Left renal pelvis (tissue), 4 donors: ENCODE results near the gene EBP. TPM values are rescaled to one million over a fixed set of nuclear protein-coding genes. Genes with fewer than 3 reads are reported as not detected.
"Not testable (repeated sequence)": the region's sequence is repeated elsewhere in the genome, so short reads cannot be mapped to it uniquely, and the experiment has no call there.

ENCODE experiments used
- DNase-seq, 4 donors: peaks; one replicate each; pipeline ENCODE4 v3.0.0-alpha.2; 2013; ENCODE audit warnings: low read depth in 4 of 4, low spot score in 3 of 4
- polyA plus RNA-seq, 4 donors: library from polyadenylated mRNA; unstranded; fragments of 120-200 nt; gene quantifications; one replicate each; pipeline ENCODE4 v1.2.1, GENCODE V29; 2013; ENCODE audit not compliant: insufficient read length in 4 of 4

EBP gene
- polyA plus RNA-seq, 4 donors = 33.8 to 76.9 (median 69.0) TPM

- no peak for DNase-seq
These were observed 29.2 kb upstream of the EBP start for GRCh38 chrX:48492293-48492910.

- no peak for DNase-seq
These were observed 27.7 kb upstream of the EBP start for GRCh38 chrX:48493890-48494364.

DNA sequence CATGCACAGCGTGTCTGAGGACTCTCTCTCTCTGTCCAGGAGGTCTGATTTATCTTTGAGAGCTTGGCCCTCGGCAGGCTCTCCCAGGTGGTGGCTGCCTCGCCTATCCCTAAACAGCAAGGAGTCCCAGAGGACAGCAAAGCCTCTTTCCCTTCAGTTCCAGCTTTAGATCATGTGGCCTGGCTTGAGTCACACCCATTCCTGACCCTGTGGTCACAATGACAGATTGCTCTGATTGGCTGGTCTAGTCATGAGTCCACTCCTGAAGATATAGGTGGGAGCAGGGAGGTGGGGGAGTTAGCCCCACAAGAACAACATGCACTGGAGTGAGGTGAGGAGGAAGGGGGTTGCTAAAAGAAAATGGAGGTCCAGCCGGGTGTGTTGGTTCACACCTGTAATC, 24.9 kb upstream of the EBP start:
- DNase-seq = no peak

- no peak for DNase-seq
These were observed 23.7 kb upstream of the EBP start for GRCh38 chrX:48497871-48498270.

- no peak for DNase-seq
These were observed 23.2 kb upstream of the EBP start for GRCh38 chrX:48498374-48498809.

GRCh38 chrX:48504261-48504660, 17.3 kb upstream of the EBP start:
- no peak for DNase-seq

GRCh38 chrX:48505481-48505880, 16.1 kb upstream of the EBP start:
- DNase-seq = no peak

GRCh38 chrX:48507246-48507645, 14.4 kb upstream of the EBP start:
- no peak for DNase-seq

DNA sequence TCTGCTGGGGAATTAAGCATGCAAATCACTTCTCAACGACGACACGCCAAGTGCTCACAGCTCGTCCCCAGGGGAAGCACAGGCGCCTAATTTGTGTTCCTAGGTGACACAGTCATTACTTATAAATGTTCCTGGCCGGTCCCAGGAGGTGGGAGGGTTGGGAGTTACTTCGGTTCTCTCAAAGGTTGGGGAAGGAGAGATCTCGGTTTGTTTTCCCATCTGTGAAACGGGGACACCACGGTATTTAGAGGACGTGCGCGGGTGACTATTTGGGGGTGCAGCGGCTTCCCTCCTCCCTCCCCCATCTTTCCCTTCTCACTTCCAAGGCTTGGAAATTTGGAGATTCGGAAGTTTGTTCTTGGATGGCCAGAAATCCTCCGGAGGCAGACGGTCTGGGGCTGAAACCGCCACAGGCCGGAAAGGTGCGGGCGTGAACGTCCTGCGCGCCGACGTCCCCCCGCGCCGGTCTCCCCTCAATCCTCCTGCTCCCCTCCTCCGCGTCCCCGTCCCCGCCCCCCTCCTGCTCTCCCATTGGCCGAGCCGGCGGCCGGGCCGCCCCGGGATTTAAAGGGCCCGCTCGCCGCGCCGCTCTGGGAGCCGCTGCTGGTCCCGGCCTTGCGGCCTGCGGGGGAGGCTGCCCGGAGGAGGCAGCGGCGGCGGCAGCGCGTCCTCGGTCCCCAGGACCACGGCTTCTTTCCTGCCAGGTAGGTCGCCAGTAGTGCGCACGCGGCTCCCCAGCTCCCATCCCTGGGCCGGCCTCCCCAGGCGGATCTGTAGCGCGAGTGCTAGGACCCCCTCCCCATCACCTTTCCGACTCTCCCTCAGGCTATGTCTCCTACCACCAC, 13.0 kb upstream of the EBP start, which contains the start of gene PORCN:
Gene PORCN, plus strand, starts transcription at position 593 of the 845 bp plus-strand sequence. CDS start 829 bp downstream, outside the sequence.
- DNase-seq = no peak

DNA sequence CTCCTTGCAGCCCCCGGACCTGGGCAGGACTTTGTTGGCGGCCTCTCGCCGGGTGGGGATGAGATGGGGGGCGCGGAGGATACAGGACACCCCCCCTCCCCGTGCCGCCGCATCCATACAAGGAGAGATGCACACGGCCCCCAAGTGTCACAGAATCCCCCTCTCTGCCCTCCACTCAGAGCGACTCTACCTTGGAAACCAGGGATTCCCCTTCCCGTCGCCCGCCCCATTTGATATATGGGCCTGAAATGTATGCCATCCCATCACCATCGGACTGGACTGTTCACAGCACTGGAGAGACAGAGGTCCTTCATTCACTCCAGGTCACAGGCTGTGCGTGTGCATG, 12.4 kb upstream of the EBP start:
- no peak for DNase-seq

DNA sequence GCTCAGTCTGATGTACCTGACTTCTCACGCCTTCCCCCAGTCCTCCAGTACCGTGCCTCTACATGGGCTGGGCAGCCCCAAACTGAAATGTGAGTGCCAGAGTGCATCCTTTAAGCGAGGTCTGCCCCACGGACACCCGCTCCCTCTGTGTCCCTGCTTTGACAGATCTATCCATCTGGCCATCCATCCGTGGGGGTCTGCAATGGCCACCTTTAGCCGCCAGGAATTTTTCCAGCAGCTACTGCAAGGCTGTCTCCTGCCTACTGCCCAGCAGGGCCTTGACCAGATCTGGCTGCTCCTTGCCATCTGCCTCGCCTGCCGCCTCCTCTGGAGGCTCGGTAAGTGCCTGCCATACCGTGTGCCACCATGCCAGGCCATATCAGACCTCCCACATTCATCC, 12.0 kb upstream of the EBP start:
- DNase-seq = no peak

GRCh38 chrX:48511560-48511959, 10.0 kb upstream of the EBP start:
- DNase-seq = no peak

DNA sequence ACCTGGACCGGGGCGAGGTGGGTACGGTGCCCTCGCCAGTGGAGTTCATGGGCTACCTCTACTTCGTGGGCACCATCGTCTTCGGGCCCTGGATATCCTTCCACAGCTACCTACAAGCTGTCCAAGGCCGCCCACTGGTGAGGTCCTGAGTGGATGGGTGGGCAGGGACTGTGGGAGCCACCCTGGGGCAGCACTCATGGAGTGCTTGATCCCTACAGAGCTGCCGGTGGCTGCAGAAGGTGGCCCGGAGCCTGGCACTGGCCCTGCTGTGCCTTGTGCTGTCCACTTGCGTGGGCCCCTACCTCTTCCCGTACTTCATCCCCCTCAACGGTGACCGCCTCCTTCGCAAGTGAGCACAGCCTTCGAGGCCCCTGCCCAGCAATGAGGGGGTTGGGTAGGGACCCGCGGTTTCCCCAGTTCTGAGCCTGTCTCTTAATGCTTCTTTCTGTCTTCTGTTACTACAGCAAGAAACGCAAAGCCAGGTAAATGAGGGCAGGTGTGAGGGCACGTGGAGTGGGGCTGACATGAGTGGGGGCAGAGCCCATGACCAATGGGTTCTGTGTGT, 9.2 kb upstream of the EBP start:
- no peak for DNase-seq

DNA sequence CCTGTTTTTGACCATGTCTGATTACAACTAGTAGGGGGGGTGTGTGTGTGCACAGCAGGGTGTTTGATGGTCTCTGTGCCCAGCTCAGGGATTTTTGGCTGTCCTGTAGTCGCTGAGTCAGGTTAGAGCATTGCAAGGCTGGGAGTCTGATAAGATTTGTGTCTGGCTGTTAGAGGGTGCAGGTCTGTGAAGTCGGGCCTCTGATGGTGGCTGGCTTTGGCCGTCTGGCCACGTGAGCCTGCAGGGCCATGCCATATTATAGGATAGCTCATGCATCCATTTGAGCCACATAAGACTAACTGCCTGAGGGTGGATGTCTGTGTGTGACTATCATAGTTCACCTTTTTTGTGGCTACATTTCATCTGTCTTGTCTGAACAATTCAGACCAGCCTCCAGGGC, 7.9 kb upstream of the EBP start:
- no peak for DNase-seq

DNA sequence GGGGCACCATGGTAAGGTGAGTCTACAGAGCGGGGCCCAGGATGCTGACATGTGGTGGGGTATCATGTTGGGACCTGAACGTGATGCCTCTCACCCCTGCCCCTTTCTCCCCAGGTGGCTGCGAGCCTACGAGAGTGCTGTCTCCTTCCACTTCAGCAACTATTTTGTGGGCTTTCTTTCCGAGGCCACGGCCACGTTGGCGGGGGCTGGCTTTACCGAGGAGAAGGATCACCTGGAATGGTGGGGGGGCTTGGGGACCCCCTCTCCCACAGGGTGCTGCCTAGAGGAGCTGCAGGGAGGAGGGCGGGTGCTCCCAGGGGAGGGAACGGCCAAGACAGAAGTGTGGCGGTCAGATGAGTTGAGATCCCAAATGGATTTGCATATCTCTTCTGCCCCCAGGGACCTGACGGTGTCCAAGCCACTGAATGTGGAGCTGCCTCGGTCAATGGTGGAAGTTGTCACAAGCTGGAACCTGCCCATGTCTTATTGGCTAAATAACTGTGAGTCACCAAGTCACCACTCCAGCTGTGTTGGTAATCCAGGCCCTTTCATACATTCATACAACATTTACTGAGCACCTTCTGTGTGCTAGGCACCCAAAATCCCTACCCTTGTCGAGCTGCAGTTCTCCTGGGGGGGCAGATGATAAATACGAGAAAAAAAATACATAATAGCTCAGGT, 7.3 kb upstream of the EBP start:
- no peak for DNase-seq

GRCh38 chrX:48514868-48515460, 6.6 kb upstream of the EBP start:
- DNase-seq = no peak

GRCh38 chrX:48515842-48516241, 5.8 kb upstream of the EBP start:
- no peak for DNase-seq

- no peak for DNase-seq
These were observed 5.3 kb upstream of the EBP start for GRCh38 chrX:48516285-48516684.

- DNase-seq = no peak
These were observed 4.6 kb upstream of the EBP start for GRCh38 chrX:48516987-48517386.

DNA sequence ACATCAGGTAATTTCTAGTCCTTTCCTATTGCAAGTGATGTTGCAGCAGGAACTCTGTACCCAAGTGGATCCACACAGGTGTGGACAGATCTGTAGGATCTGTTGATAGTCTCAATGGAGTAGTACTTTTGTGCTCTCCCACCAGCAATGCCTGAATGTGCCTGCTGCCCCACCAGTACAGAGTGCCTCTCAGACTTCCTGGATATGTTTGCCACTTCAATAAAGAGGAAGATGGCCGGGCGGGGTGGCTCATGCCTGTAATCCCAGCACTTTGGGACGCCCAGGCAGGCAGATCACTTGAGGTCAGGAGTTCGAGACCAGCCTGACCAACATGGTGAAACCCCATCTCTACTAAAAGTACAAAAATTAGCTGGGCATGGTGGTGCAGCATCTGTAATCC, 2.1 kb upstream of the EBP start:
- DNase-seq = not testable (repeated sequence)

GRCh38 chrX:48520455-48520854, 1.2 kb upstream of the EBP start:
- DNase-seq = no peak
